B cell (primary cell): ENCODE measurements around the gene RELB.

Experiments
- EZH2 ChIP-seq: IDR thresholded peaks from 2 replicates; pipeline ENCODE4 v1.6.1; 2012; ENCODE audit warnings: borderline replicate concordance, low read depth, mild to moderate bottlenecking, moderate library complexity, low read length; ENCODE audit not compliant: insufficient read depth, poor library complexity, severe bottlenecking
- TF ChIP-seq, protein P1 (sequence below): fragments of 200-600 bp; IDR thresholded peaks from one replicate; pipeline ENCODE4 v1.8.0; 2022; ENCODE audit warnings: antibody characterized with exemption, mild to moderate bottlenecking

DNA sequence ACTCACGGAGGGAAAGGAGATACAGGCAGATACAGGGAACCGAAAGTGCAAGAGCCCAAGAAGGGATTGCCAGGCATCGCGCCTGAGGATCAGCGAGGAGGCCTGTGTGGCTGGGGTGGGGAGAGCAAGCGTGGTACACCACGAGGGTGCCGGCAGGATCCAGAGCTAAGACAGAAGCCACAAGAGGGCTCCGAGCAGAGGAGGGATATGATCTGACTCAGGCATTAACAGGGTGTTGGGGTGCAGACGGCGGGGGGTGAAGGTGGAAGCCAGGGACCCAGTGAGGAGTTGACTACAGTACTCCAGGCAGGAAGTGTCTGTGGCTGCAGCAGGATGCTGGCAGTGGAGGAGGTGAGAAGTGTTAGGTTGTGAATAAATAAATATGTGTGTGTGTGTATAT, 86.3 kb downstream of the RELB start:
- TF ChIP-seq, protein P1, sequence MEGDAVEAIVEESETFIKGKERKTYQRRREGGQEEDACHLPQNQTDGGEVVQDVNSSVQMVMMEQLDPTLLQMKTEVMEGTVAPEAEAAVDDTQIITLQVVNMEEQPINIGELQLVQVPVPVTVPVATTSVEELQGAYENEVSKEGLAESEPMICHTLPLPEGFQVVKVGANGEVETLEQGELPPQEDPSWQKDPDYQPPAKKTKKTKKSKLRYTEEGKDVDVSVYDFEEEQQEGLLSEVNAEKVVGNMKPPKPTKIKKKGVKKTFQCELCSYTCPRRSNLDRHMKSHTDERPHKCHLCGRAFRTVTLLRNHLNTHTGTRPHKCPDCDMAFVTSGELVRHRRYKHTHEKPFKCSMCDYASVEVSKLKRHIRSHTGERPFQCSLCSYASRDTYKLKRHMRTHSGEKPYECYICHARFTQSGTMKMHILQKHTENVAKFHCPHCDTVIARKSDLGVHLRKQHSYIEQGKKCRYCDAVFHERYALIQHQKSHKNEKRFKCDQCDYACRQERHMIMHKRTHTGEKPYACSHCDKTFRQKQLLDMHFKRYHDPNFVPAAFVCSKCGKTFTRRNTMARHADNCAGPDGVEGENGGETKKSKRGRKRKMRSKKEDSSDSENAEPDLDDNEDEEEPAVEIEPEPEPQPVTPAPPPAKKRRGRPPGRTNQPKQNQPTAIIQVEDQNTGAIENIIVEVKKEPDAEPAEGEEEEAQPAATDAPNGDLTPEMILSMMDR = no peak
- no peak for TF ChIP-seq EZH2
